Measurements from ENCODE around the gene STX10.

The STX10 gene

GRCh38 chr19:13121551-13122274 lies 28.5 kb downstream of the STX10 start:
- peaks cover 49% of the 10 kb centered on the region for H3K4me1 Mint-ChIP-seq (ENCODE audit: low read depth)
- H3K27ac Mint-ChIP-seq: peak overlapping the region; percentile 22
- H3K9me3 Mint-ChIP-seq (ENCODE audit: low read depth): no peaks in the 10 kb centered on the region
- no peaks in the 10 kb centered on the region for H3K36me3 Mint-ChIP-seq
- H3K4me3 Mint-ChIP-seq: peak overlapping the region; percentile 46
- H3K27me3 Mint-ChIP-seq: no peaks in the 10 kb centered on the region

GRCh38 chr19:13120817-13121216 lies 29.4 kb downstream of the STX10 start:
- Mint-ChIP-seq H3K27me3 (no peaks in the 10 kb centered on the region), H3K4me1 (ENCODE audit: low read depth) (peaks cover 51% of the 10 kb centered on the region), H3K4me3 (peak overlapping the region; percentile 84), H3K27ac (no peak overlapping the region), H3K36me3 (no peaks in the 10 kb centered on the region), H3K9me3 (ENCODE audit: low read depth) (no peaks in the 10 kb centered on the region)

GRCh38 chr19:13120031-13120430 lies 30.1 kb downstream of the STX10 start:
- H3K4me1 Mint-ChIP-seq (ENCODE audit: low read depth): peaks cover 56% of the 10 kb centered on the region
- H3K9me3 Mint-ChIP-seq (ENCODE audit: low read depth): no peaks in the 10 kb centered on the region
- H3K27ac Mint-ChIP-seq: no peak overlapping the region
- H3K36me3 Mint-ChIP-seq: peaks cover 2% of the 10 kb centered on the region
- no peaks in the 10 kb centered on the region for H3K27me3 Mint-ChIP-seq
- peak overlapping the region; percentile 84 for H3K4me3 Mint-ChIP-seq

GRCh38 chr19:13119627-13120026 lies 30.5 kb downstream of the STX10 start:
- Mint-ChIP-seq H3K4me1 (ENCODE audit: low read depth) (peaks cover 59% of the 10 kb centered on the region), H3K27ac (peak overlapping the region; percentile 72), H3K27me3 (no peaks in the 10 kb centered on the region), H3K9me3 (ENCODE audit: low read depth) (no peaks in the 10 kb centered on the region), H3K4me3 (peak overlapping the region; percentile 84), H3K36me3 (peaks cover 2% of the 10 kb centered on the region)

GRCh38 chr19:13118424-13119193 lies 31.6 kb downstream of the STX10 start:
- Mint-ChIP-seq H3K4me3 (peak overlapping the region; percentile 84), H3K27me3 (no peaks in the 10 kb centered on the region), H3K4me1 (ENCODE audit: low read depth) (peaks cover 56% of the 10 kb centered on the region)

GRCh38 chr19:13117772-13118423 lies 32.3 kb downstream of the STX10 start, which contains the start of gene NACC1:
Gene NACC1 (plus strand): TSS chr19:13118264. CDS start chr19:13135208, 16,944 bp downstream.
- H3K4me1 Mint-ChIP-seq (ENCODE audit: low read depth): peaks cover 52% of the 10 kb centered on the region
- H3K36me3 Mint-ChIP-seq: peaks cover 2% of the 10 kb centered on the region
- no peaks in the 10 kb centered on the region for H3K27me3 Mint-ChIP-seq
- peak within 1 kb of the TSS; percentile 98 for H3K4me3 Mint-ChIP-seq
- no peaks in the 10 kb centered on the region for H3K9me3 Mint-ChIP-seq (ENCODE audit: low read depth)
- H3K27ac Mint-ChIP-seq: peak within 1 kb of the TSS; percentile 98

More at GRCh38 chr19:13118424-13119193, 31.6 kb downstream of the STX10 start:
- Mint-ChIP-seq H3K9me3 (ENCODE audit: low read depth) (no peaks in the 10 kb centered on the region), H3K27ac (peak overlapping the region; percentile 72), H3K36me3 (peaks cover 2% of the 10 kb centered on the region)

- H3K36me3 Mint-ChIP-seq: peaks cover 2% of the 10 kb centered on the region
- H3K27ac Mint-ChIP-seq: peak overlapping the region; percentile 98
- peaks cover 47% of the 10 kb centered on the region for H3K4me1 Mint-ChIP-seq (ENCODE audit: low read depth)
- no peaks in the 10 kb centered on the region for H3K27me3 Mint-ChIP-seq
- H3K9me3 Mint-ChIP-seq (ENCODE audit: low read depth): no peaks in the 10 kb centered on the region
- H3K4me3 Mint-ChIP-seq: peak overlapping the region; percentile 98
Observed at GRCh38 chr19:13117176-13117771, 32.9 kb downstream of the STX10 start.

- Mint-ChIP-seq H3K27ac (peak within 1 kb of the TSS; percentile 98), H3K9me3 (ENCODE audit: low read depth) (no peaks in the 10 kb centered on the region), H3K4me3 (peak within 1 kb of the TSS; percentile 98), H3K36me3 (peaks cover 2% of the 10 kb centered on the region), H3K4me1 (ENCODE audit: low read depth) (peaks cover 40% of the 10 kb centered on the region), H3K27me3 (no peaks in the 10 kb centered on the region)
Observed at GRCh38 chr19:13116282-13117175, 33.6 kb downstream of the STX10 start, which contains the start of gene TRMT1. Gene TRMT1 (minus strand): TSS chr19:13116740. CDS start chr19:13116399, 341 bp downstream.

- Mint-ChIP-seq H3K27ac (peak overlapping the region; percentile 98), H3K27me3 (no peaks in the 10 kb centered on the region), H3K4me1 (ENCODE audit: low read depth) (peaks cover 33% of the 10 kb centered on the region), H3K4me3 (peak overlapping the region; percentile 98), H3K36me3 (peaks cover 2% of the 10 kb centered on the region), H3K9me3 (ENCODE audit: low read depth) (no peaks in the 10 kb centered on the region)
Observed at GRCh38 chr19:13115936-13116281, 34.3 kb downstream of the STX10 start.

GRCh38 chr19:13112555-13112954 lies 37.6 kb downstream of the STX10 start:
- peaks cover 15% of the 10 kb centered on the region for H3K4me1 Mint-ChIP-seq (ENCODE audit: low read depth)
- H3K27ac Mint-ChIP-seq: no peak overlapping the region
- peaks cover 2% of the 10 kb centered on the region for H3K36me3 Mint-ChIP-seq
- H3K9me3 Mint-ChIP-seq (ENCODE audit: low read depth): no peaks in the 10 kb centered on the region
- no peak overlapping the region for H3K4me3 Mint-ChIP-seq
- no peaks in the 10 kb centered on the region for H3K27me3 Mint-ChIP-seq

GRCh38 chr19:13110099-13110610 lies 40.0 kb downstream of the STX10 start:
- Mint-ChIP-seq H3K27me3 (no peaks in the 10 kb centered on the region), H3K4me1 (ENCODE audit: low read depth) (peaks cover 11% of the 10 kb centered on the region), H3K9me3 (ENCODE audit: low read depth) (no peaks in the 10 kb centered on the region), H3K36me3 (peaks cover 2% of the 10 kb centered on the region), H3K27ac (no peak overlapping the region), H3K4me3 (no peak overlapping the region)

GRCh38 chr19:13109361-13110098 lies 40.6 kb downstream of the STX10 start:
- peaks cover 12% of the 10 kb centered on the region for H3K4me1 Mint-ChIP-seq (ENCODE audit: low read depth)
- no peak overlapping the region for H3K4me3 Mint-ChIP-seq
- H3K36me3 Mint-ChIP-seq: peaks cover 2% of the 10 kb centered on the region
- no peak overlapping the region for H3K27ac Mint-ChIP-seq
- H3K9me3 Mint-ChIP-seq (ENCODE audit: low read depth): no peaks in the 10 kb centered on the region
- no peaks in the 10 kb centered on the region for H3K27me3 Mint-ChIP-seq

Data from activated naive CD8-positive, alpha-beta T cell (primary cell).